Calu3 (cell line): Measurements from ENCODE around the gene BRIP1. TPM values are rescaled to one million over a fixed set of nuclear protein-coding genes. Genes with fewer than 3 reads are reported as not detected.

ENCODE experiments used
- BruUV-seq: library from RNA; stranded (reverse); fragments of 400-500 nt; replicated peaks from 2 replicates; lab custom pipeline; 2021; lab: Mats Ljungman, UMichigan
- CTCF ChIA-PET: fragments of 300-600 bp; sonication (Branson Sonifier 250); formaldehyde crosslinking; loops from one replicate; lab custom pipeline; 2022; ENCODE audit warnings: antibody characterized with exemption; lab: Charles Lee
- DNase-seq: peaks from one replicate; pipeline ENCODE4 v3.0.0; 2022
- H3K27ac Mint-ChIP-seq: one replicate; pipeline ENCODE4 v1.8.0; 2022; ENCODE audit warnings: mixed read lengths; ENCODE audit not compliant: unreplicated experiment
- H3K27me3 Mint-ChIP-seq: one replicate; pipeline ENCODE4 v1.8.0; 2022; ENCODE audit warnings: mixed read lengths; ENCODE audit not compliant: unreplicated experiment
- H3K36me3 Mint-ChIP-seq: one replicate; pipeline ENCODE4 v1.8.0; 2022; ENCODE audit warnings: mild to moderate bottlenecking, moderate library complexity, mixed read lengths; ENCODE audit not compliant: insufficient read depth, unreplicated experiment
- H3K4me1 Mint-ChIP-seq: one replicate; pipeline ENCODE4 v1.8.0; 2022; ENCODE audit warnings: mild to moderate bottlenecking, low read depth, mixed read lengths; ENCODE audit not compliant: unreplicated experiment
- H3K4me3 Mint-ChIP-seq: one replicate; pipeline ENCODE4 v1.8.0; 2022; ENCODE audit warnings: mild to moderate bottlenecking, low read depth, moderate library complexity, mixed read lengths; ENCODE audit not compliant: unreplicated experiment
- H3K9me3 Mint-ChIP-seq: one replicate; pipeline ENCODE4 v1.8.0; 2022; ENCODE audit warnings: low read depth, mixed read lengths; ENCODE audit not compliant: unreplicated experiment
- intact Hi-C: fragments of 100-400 bp; cut with micrococcal nuclease; formaldehyde crosslinking; loops from one replicate; pipeline ENCODE4 v1.10.0; 2022; ENCODE audit not compliant: unreplicated experiment
- total RNA-seq: library from RNA; stranded (reverse); gene quantifications from 2 replicates; pipeline ENCODE4 v1.2.3, GENCODE V29; 2022
- TF ChIP-seq, protein P1 (sequence below): fragments of 200-600 bp; IDR thresholded peaks from one replicate; pipeline ENCODE4 v1.8.0; 2022; ENCODE audit warnings: antibody characterized with exemption; ENCODE audit not compliant: unreplicated experiment

The BRIP1 gene
- total RNA-seq, 1 experiment from 2014 or later, result 12.3 TPM

- Mint-ChIP-seq H3K27ac (no peak overlapping the region), H3K36me3 (no peaks in the 10 kb centered on the region), H3K4me3 (no peak overlapping the region), H3K9me3 (no peaks in the 10 kb centered on the region), H3K4me1 (no peaks in the 10 kb centered on the region), H3K27me3 (no peaks in the 10 kb centered on the region)
- TF ChIP-seq, protein P1, sequence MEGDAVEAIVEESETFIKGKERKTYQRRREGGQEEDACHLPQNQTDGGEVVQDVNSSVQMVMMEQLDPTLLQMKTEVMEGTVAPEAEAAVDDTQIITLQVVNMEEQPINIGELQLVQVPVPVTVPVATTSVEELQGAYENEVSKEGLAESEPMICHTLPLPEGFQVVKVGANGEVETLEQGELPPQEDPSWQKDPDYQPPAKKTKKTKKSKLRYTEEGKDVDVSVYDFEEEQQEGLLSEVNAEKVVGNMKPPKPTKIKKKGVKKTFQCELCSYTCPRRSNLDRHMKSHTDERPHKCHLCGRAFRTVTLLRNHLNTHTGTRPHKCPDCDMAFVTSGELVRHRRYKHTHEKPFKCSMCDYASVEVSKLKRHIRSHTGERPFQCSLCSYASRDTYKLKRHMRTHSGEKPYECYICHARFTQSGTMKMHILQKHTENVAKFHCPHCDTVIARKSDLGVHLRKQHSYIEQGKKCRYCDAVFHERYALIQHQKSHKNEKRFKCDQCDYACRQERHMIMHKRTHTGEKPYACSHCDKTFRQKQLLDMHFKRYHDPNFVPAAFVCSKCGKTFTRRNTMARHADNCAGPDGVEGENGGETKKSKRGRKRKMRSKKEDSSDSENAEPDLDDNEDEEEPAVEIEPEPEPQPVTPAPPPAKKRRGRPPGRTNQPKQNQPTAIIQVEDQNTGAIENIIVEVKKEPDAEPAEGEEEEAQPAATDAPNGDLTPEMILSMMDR, result no peak
- DNase-seq, result no peak
- no TSS peak for BruUV-seq
- CTCF ChIA-PET, result no interaction called here
- intact Hi-C loops, result no loop called here
These were observed 50.6 kb downstream of the BRIP1 start for GRCh38 chr17:61812747-61813146.

DNA sequence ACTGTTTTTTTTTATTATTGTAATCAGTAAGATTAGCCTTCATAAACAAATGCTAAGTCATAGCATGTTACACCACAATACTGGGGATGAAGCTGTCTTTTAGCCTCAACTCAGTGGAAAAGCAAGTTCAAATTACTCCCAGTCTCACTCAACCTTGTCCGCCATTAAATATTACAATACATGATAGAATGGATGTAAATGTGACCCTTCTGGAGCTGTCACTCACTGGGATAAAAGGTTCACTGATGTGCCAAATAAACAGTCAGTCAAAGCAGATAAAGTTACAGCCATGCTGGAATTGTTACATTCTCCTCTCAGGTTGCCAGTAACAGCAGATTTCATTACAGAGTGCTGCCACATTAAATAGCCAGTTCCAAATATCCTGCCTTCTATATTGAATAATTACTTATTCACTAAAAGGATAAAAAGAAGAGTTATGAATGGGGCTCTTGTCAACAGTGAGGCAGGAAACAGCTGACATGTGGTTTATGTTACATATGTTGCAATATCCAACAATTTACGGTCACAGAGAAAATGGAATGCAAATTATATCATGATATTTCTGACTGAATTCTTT lies 53.4 kb downstream of the BRIP1 start:
- Mint-ChIP-seq H3K4me3 (no peak overlapping the region), H3K9me3 (no peaks in the 10 kb centered on the region), H3K27me3 (no peaks in the 10 kb centered on the region), H3K36me3 (no peaks in the 10 kb centered on the region), H3K4me1 (peaks cover 6% of the 10 kb centered on the region), H3K27ac (no peak overlapping the region)
- CTCF ChIA-PET, result no interaction called here
- no peak for DNase-seq
- BruUV-seq, result no TSS peak
- TF ChIP-seq, protein P1, result no peak
- intact Hi-C loops, result no loop called here

GRCh38 chr17:61808442-61808841 lies 54.9 kb downstream of the BRIP1 start:
- Mint-ChIP-seq H3K9me3 (no peaks in the 10 kb centered on the region), H3K27me3 (no peaks in the 10 kb centered on the region), H3K4me1 (peaks cover 6% of the 10 kb centered on the region), H3K36me3 (no peaks in the 10 kb centered on the region), H3K4me3 (no peak overlapping the region), H3K27ac (no peak overlapping the region)
- DNase-seq, result no peak
- TF ChIP-seq, protein P1, result no peak
- intact Hi-C loops, result no loop called here
- BruUV-seq, result no TSS peak
- CTCF ChIA-PET, result no interaction called here

DNA sequence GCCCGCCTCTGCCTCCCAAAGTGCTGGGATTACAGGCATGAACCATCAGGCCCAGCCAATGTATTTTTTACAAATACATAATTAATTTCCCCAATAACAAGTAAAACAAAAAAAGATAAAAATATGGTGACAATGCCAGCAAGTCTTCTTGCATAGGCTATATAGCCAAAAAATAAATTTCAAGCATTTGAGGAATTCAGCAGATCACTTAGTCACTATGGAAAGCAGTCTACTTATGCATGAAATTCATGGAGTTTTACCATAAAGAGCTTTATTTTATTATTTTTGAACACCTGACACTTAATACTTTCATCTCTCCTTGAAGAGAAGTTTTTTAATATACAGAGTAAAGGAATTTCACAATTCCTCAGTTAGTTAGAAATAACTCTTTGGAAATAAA lies 56.4 kb downstream of the BRIP1 start:
- H3K27me3 Mint-ChIP-seq, result no peaks in the 10 kb centered on the region
- H3K27ac Mint-ChIP-seq, result no peak overlapping the region
- H3K4me1 Mint-ChIP-seq, result peaks cover 6% of the 10 kb centered on the region
- no peaks in the 10 kb centered on the region for H3K36me3 Mint-ChIP-seq
- no peak overlapping the region for H3K4me3 Mint-ChIP-seq
- TF ChIP-seq, protein P1, result no peak
- intact Hi-C loops, result no loop called here
- CTCF ChIA-PET, result no interaction called here
- no peak for DNase-seq
- no TSS peak for BruUV-seq
- no peaks in the 10 kb centered on the region for H3K9me3 Mint-ChIP-seq
